Measurements from ENCODE around the gene BACE2.

- no peak for TF ChIP-seq ESRRG (CRISPR knock-in tag; IDR thresholded peaks at IDR 0.05)
- no peak for TF ChIP-seq ARNTL (CRISPR knock-in tag; IDR thresholded peaks at IDR 0.05; ENCODE audit: borderline replicate concordance, low read depth)
- no peak for TF ChIP-seq PATZ1 (CRISPR knock-in tag; IDR thresholded peaks at IDR 0.05; ENCODE audit: borderline replicate concordance)
- TF ChIP-seq, protein P1, sequence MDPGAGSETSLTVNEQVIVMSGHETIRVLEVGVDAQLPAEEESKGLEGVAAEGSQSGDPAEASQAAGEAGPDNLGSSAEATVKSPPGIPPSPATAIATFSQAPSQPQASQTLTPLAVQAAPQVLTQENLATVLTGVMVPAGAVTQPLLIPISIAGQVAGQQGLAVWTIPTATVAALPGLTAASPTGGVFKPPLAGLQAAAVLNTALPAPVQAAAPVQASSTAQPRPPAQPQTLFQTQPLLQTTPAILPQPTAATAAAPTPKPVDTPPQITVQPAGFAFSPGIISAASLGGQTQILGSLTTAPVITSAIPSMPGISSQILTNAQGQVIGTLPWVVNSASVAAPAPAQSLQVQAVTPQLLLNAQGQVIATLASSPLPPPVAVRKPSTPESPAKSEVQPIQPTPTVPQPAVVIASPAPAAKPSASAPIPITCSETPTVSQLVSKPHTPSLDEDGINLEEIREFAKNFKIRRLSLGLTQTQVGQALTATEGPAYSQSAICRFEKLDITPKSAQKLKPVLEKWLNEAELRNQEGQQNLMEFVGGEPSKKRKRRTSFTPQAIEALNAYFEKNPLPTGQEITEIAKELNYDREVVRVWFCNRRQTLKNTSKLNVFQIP (CRISPR knock-in tag; IDR thresholded peaks at IDR 0.05; ENCODE audit: borderline replicate concordance, low read depth) = no peak
- no peak for TF ChIP-seq RARB (CRISPR knock-in tag; IDR thresholded peaks at IDR 0.05)
- TF ChIP-seq BACH2 (CRISPR knock-in tag; IDR thresholded peaks at IDR 0.05; ENCODE audit: borderline replicate concordance) = no peak
- TF ChIP-seq ZFP30 (CRISPR knock-in tag; IDR thresholded peaks at IDR 0.05) = no peak
- TF ChIP-seq, protein P2, sequence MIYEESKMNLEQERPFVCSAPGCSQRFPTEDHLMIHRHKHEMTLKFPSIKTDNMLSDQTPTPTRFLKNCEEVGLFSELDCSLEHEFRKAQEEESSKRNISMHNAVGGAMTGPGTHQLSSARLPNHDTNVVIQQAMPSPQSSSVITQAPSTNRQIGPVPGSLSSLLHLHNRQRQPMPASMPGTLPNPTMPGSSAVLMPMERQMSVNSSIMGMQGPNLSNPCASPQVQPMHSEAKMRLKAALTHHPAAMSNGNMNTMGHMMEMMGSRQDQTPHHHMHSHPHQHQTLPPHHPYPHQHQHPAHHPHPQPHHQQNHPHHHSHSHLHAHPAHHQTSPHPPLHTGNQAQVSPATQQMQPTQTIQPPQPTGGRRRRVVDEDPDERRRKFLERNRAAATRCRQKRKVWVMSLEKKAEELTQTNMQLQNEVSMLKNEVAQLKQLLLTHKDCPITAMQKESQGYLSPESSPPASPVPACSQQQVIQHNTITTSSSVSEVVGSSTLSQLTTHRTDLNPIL (CRISPR knock-in tag; IDR thresholded peaks at IDR 0.05; ENCODE audit: low read depth) = no peak
- no peak for TF ChIP-seq TOX (CRISPR knock-in tag; IDR thresholded peaks at IDR 0.05; ENCODE audit: borderline replicate concordance)
- no peak for TF ChIP-seq CSRNP3 (CRISPR knock-in tag; IDR thresholded peaks at IDR 0.05)
- no peak for TF ChIP-seq PPARA (CRISPR knock-in tag; IDR thresholded peaks at IDR 0.05; ENCODE audit: borderline replicate concordance)
Observed at GRCh38 chr21:41222247-41223068, 54.5 kb downstream of the BACE2 start.

All from SK-N-SH treated with all-trans-retinoic acid at 6 μM for 48 hours (cell line).